Superior temporal gyrus (tissue), 1 donor: ENCODE measurements around the gene EID2B.

Source experiments
- DNase-seq: peaks from one replicate; pipeline ENCODE4 v3.0.0-alpha.2; 2016; ENCODE audit errors: extremely low spot score

EID2B gene

GRCh38 chr19:39532233-39533002 lies at the start of gene EID2B:
Gene EID2B, minus strand, starts transcription at chr19:39532852. Its CDS starts 50 bp downstream, at chr19:39532802.
- DNase-seq, result peak; percentile 99

GRCh38 chr19:39582442-39582841 lies 49.8 kb upstream of the EID2B start:
- DNase-seq, result no peak

- no peak for DNase-seq
These were observed 36.0 kb upstream of the EID2B start for GRCh38 chr19:39568604-39569003.

GRCh38 chr19:39566064-39566463 lies 33.4 kb upstream of the EID2B start:
- no peak for DNase-seq

GRCh38 chr19:39563408-39563807 lies 30.8 kb upstream of the EID2B start:
- no peak for DNase-seq

GRCh38 chr19:39558624-39559117 lies 26.0 kb upstream of the EID2B start:
- no peak for DNase-seq

- DNase-seq, result no peak
These were observed 25.4 kb upstream of the EID2B start for GRCh38 chr19:39557811-39558623.

- no peak for DNase-seq
These were observed 23.2 kb upstream of the EID2B start for GRCh38 chr19:39555883-39556282.

- no peak for DNase-seq
These were observed 22.2 kb upstream of the EID2B start for GRCh38 chr19:39554701-39555311.

- no peak for DNase-seq
These were observed 20.5 kb upstream of the EID2B start for GRCh38 chr19:39553082-39553652.

- no peak for DNase-seq
These were observed 17.5 kb upstream of the EID2B start for GRCh38 chr19:39550197-39550596.

- DNase-seq, result no peak
These were observed 13.9 kb upstream of the EID2B start for GRCh38 chr19:39546599-39546998.

- DNase-seq, result no peak
These were observed 12.3 kb upstream of the EID2B start for GRCh38 chr19:39544911-39545310.

- no peak for DNase-seq
These were observed 11.7 kb upstream of the EID2B start for GRCh38 chr19:39544226-39544903.

- no peak for DNase-seq
These were observed 10.8 kb upstream of the EID2B start for GRCh38 chr19:39543477-39543857.

GRCh38 chr19:39542206-39542605 lies 9.6 kb upstream of the EID2B start:
- DNase-seq, result peak; percentile 40

- DNase-seq, result no peak
These were observed 7.7 kb upstream of the EID2B start for GRCh38 chr19:39540333-39540673.

- DNase-seq, result peak; percentile 97
These were observed 7.1 kb upstream of the EID2B start, which contains the start of gene EID2 for GRCh38 chr19:39539518-39540332. Gene EID2, minus strand, starts transcription at chr19:39540161. Its CDS starts 82 bp downstream, at chr19:39540079.

- DNase-seq, result no peak
These were observed 6.5 kb upstream of the EID2B start for GRCh38 chr19:39539165-39539517.

GRCh38 chr19:39533791-39534190 lies 1.1 kb upstream of the EID2B start:
- no peak for DNase-seq
